Right hindlimb (tissue), 1 donor: ENCODE results near the gene CCL4L2.
"Not testable (repeated sequence)": the region's sequence is repeated elsewhere in the genome, so short reads cannot be mapped to it uniquely, and the experiment has no call there.

Experiments
- DNase-seq: peaks from one replicate; pipeline ENCODE4 v3.0.0-alpha.2; 2018

The CCL4L2 gene

DNA sequence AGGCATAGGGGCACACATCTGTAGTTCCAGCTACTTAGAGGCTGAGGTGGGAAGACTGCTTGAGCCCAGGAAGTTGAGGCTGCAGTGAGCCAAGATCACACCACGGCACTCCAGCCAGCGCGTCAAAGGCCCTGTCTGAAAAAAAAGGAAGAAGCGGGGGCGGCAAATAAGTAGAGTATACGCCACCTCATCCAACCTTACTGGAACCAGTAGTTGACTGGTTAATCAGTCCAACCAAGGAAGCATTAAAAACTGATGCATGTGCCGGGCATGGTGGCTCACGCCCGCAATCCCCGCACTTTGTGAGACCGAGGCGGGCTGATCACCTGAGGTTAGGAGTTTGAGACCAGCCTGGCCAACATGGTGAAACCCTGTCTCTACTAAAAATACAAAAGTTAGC is 12.1 kb downstream of the CCL4L2 start:
- not testable (repeated sequence) for DNase-seq

- not testable (repeated sequence) for DNase-seq
Measured at GRCh38 chr17:36229644-36230043, 18.8 kb downstream of the CCL4L2 start.

GRCh38 chr17:36242046-36242445 is 31.2 kb downstream of the CCL4L2 start:
- DNase-seq = not testable (repeated sequence)
